GM21825 (cell line): ENCODE results near the gene NALF2.
A peak's percentile ranks its signal among the peaks of the same experiment; 100 is the strongest.

Experiments used
- ATAC-seq: cut with Tn5 transposase; IDR thresholded peaks from one replicate; pipeline ENCODE4 v1.9.1; 2021; ENCODE audit warnings: mild to moderate bottlenecking, moderate library complexity; ENCODE audit not compliant: unreplicated experiment

The NALF2 gene

GRCh38 chrX:69524781-69525363, 20.7 kb downstream of the NALF2 start:
- no peak for ATAC-seq

GRCh38 chrX:69530306-69530705, 26.2 kb downstream of the NALF2 start:
- no peak for ATAC-seq

GRCh38 chrX:69531031-69531755, 27.1 kb downstream of the NALF2 start:
- no peak for ATAC-seq

- ATAC-seq: no peak
Measured at GRCh38 chrX:69535661-69536060, 31.5 kb downstream of the NALF2 start.

GRCh38 chrX:69538321-69538876, 34.3 kb downstream of the NALF2 start:
- peak; percentile 95 for ATAC-seq

- no peak for ATAC-seq
Measured at GRCh38 chrX:69539437-69539836, 35.3 kb downstream of the NALF2 start.

GRCh38 chrX:69541956-69542355, 37.8 kb downstream of the NALF2 start:
- no peak for ATAC-seq

GRCh38 chrX:69543572-69543971, 39.4 kb downstream of the NALF2 start:
- ATAC-seq: no peak

- no peak for ATAC-seq
Measured at GRCh38 chrX:69546417-69546816, 42.3 kb downstream of the NALF2 start.

- no peak for ATAC-seq
Measured at GRCh38 chrX:69546978-69547377, 42.9 kb downstream of the NALF2 start.

GRCh38 chrX:69551421-69552009, 47.4 kb downstream of the NALF2 start:
- ATAC-seq: no peak

GRCh38 chrX:69552512-69552911, 48.4 kb downstream of the NALF2 start:
- ATAC-seq: no peak
